Measurements from ENCODE around the gene OR51E1. TPM values are rescaled to one million over a fixed set of nuclear protein-coding genes. Genes with fewer than 3 reads are reported as not detected.

OR51E1 gene
- total and polyA plus RNA-seq, 2 donors (not counting 3 experiments of a cell fraction or from before 2014, with no cell fraction given): not detected

- DNase-seq (ENCODE audit: low read depth, low spot score) (no peak), FAIRE-seq (no peak)
- H3K27me3 ChIP-seq (ENCODE audit: control insufficient read depth in 2 of 2, insufficient read depth in 2 of 2, low read length in 2 of 2): no peaks in the 10 kb centered on the region
- H3K4me2 ChIP-seq (ENCODE audit: insufficient read depth, low read length): no peak overlapping the region
- ChIA-PET POLR2A (no interaction called here), CTCF (interaction anchor here (0.9 kb wide), 1 partner anchor 25 kb away, joined by 3 read pairs; no protein-coding TSS in a partner anchor)
- no peak overlapping the region for H3K9ac ChIP-seq (replicated peaks; ENCODE audit: extremely low read depth, insufficient read depth, low read length)
- no peak overlapping the region for H3K27ac ChIP-seq (ENCODE audit: insufficient read depth, low read depth, low read length)
- dilution Hi-C loops (cut with MboI; ENCODE audit: extremely low pct_ligation_motif_present, low sequenced_read_pairs) (no loop called here), intact Hi-C loops (cut with micrococcal nuclease) (no loop called here)
- no TSS peak for BruUV-seq (replicated peaks)
- no peaks in the 10 kb centered on the region for H3K9me3 ChIP-seq (replicated peaks; ENCODE audit: control insufficient read depth, insufficient read depth, low read length)
- no peaks in the 10 kb centered on the region for H3K9me1 ChIP-seq (replicated peaks; ENCODE audit: control insufficient read depth, extremely low read depth, insufficient read depth, low read length)
- H3K4me1 ChIP-seq (ENCODE audit: control insufficient read depth, extremely low read depth, insufficient read depth, low read length): peaks cover 4% of the 10 kb centered on the region
- no peak overlapping the region for H3K4me3 ChIP-seq (replicated peaks in 1 of 3; ENCODE audit: insufficient read depth in 1 of 3, low read depth in 1 of 3, low read length in 3 of 3)
- TF ChIP-seq MYC (IDR thresholded peaks at IDR 0.05; ENCODE audit: low read depth, low read length) (no peak), FOS (IDR thresholded peaks at IDR 0.05; ENCODE audit: borderline replicate concordance, insufficient read depth, low read length) (no peak), JUN (IDR thresholded peaks at IDR 0.05; ENCODE audit: borderline replicate concordance, insufficient read depth, insufficient read length, low read depth) (no peak), CTCF (IDR thresholded peaks at IDR 0.05; ENCODE audit: extremely low read depth in 1 of 2, insufficient read depth in 1 of 2, low read depth in 1 of 2, low read length in 2 of 2) (no peak), MAX (IDR thresholded peaks at IDR 0.05; ENCODE audit: insufficient read depth, insufficient read length) (no peak), EZH2 (IDR thresholded peaks at IDR 0.05; ENCODE audit: borderline replicate concordance, low read depth, low read length, severe bottlenecking) (no peak), GATA2 (IDR thresholded peaks at IDR 0.05; ENCODE audit: insufficient read depth, insufficient read length, low read depth, low read length) (no peak), POLR2AphosphoS5 (IDR thresholded peaks at IDR 0.05; ENCODE audit: insufficient read depth, low read depth, low read length) (no peak), POLR2A (IDR thresholded peaks at IDR 0.05; ENCODE audit: low read depth, low read length) (no peak)
- H4K20me1 ChIP-seq (replicated peaks; ENCODE audit: control insufficient read depth, extremely low read depth, insufficient read depth, low read length): no peaks in the 10 kb centered on the region
- H3K36me3 ChIP-seq (ENCODE audit: control insufficient read depth in 2 of 2, extremely low read depth in 1 of 2, insufficient read depth in 2 of 2, low read length in 2 of 2): no peaks in the 10 kb centered on the region
- no peaks in the 10 kb centered on the region for H3K79me2 ChIP-seq (ENCODE audit: control insufficient read depth, insufficient read depth, low read length)
- H2AFZ ChIP-seq (ENCODE audit: low read depth, low read length): no peak overlapping the region
Observed at GRCh38 chr11:4611986-4612385, 31.8 kb upstream of the OR51E1 start.

All from endothelial cell of umbilical vein (primary cell).